Measurements from ENCODE around the gene WNK1. TPM values are rescaled to one million over a fixed set of nuclear protein-coding genes. Genes with fewer than 3 reads are reported as not detected.

Gene WNK1
- total RNA-seq, 4 donors from 2014 or later, result 109 to 245 (median 135) TPM

DNA sequence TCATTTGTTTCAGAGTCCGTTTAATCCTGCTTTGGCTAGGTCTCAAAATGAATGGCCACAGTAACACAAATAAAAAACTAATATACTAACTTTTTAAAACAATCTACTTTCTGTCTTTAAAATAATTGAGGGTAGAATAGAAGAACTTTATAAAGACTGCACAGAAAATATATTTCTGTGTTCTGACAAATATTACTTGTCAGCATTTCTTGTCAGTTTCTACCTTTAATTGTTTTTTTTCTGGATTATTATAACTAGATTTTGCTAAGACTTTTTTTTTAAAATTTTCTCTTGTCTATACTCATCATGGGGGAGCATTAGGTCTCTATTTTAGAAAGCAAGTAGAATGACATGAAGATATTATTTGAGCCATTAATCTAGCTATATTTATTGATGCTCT, 110.9 kb downstream of the WNK1 start:
- Histone ChIP-seq H3K9me3 (no peaks in the 10 kb centered on the region), H3K36me3 (peaks cover 0 to 83% of the 10 kb centered on the region in 2 donors), H3K27me3 (no peaks in the 10 kb centered on the region), H3K4me1 (peaks cover 0 to 4% (median 0%) of the 10 kb centered on the region in 3 donors), H3K27ac (no peak overlapping the region), H3K4me3 (no peak overlapping the region)
- WGBS, 2 donors (ENCODE audit: low coverage in 1 of 2), result 40 to 50% methylated on average over 1 of the region's 1 CpG
- no peak for ATAC-seq
- TF ChIP-seq CTCF (IDR thresholded peaks at IDR 0.05), result no peak
- no peak for TF ChIP-seq POLR2A (IDR thresholded peaks at IDR 0.05)
- no peak for TF ChIP-seq POLR2AphosphoS5 (IDR thresholded peaks at IDR 0.05)
- TF ChIP-seq EP300 (IDR thresholded peaks at IDR 0.05), result no peak

- TF ChIP-seq POLR2A (IDR thresholded peaks at IDR 0.05) (no peak), EP300 (IDR thresholded peaks at IDR 0.05) (no peak), CTCF (IDR thresholded peaks at IDR 0.05) (no peak), POLR2AphosphoS5 (IDR thresholded peaks at IDR 0.05) (no peak)
- WGBS, 2 donors (ENCODE audit: low coverage in 1 of 2), result 96 to 100% methylated on average over 1 of the region's 1 CpG
- no peaks in the 10 kb centered on the region for H3K4me1 ChIP-seq
- H3K4me3 ChIP-seq, result no peak overlapping the region
- no peak for ATAC-seq
- no peak overlapping the region for H3K27ac ChIP-seq
- no peaks in the 10 kb centered on the region for H3K9me3 ChIP-seq
- H3K36me3 ChIP-seq, result peaks cover 0 to 88% of the 10 kb centered on the region in 2 donors
- H3K27me3 ChIP-seq, result no peaks in the 10 kb centered on the region
Observed at GRCh38 chr12:865614-866013, 113.2 kb downstream of the WNK1 start.

GRCh38 chr12:867905-868304, 115.5 kb downstream of the WNK1 start:
- no peak for ATAC-seq
- H3K27ac ChIP-seq, result no peak overlapping the region
- H3K4me1 ChIP-seq, result no peaks in the 10 kb centered on the region
- H3K27me3 ChIP-seq, result no peaks in the 10 kb centered on the region
- H3K36me3 ChIP-seq, result peaks cover 2 to 86% of the 10 kb centered on the region in 2 donors
- TF ChIP-seq EP300 (IDR thresholded peaks at IDR 0.05), result no peak
- 89 to 95% methylated on average over 4 to 5 of the region's 5 CpGs for WGBS, 2 donors (ENCODE audit: low coverage in 1 of 2)
- no peaks in the 10 kb centered on the region for H3K9me3 ChIP-seq
- no peak overlapping the region for H3K4me3 ChIP-seq

- no peak for ATAC-seq
- 60 to 83% methylated on average over 2 to 3 of the region's 3 CpGs for WGBS, 2 donors (ENCODE audit: low coverage in 1 of 2)
- Histone ChIP-seq H3K4me3 (no peak overlapping the region), H3K4me1 (no peaks in the 10 kb centered on the region), H3K27me3 (no peaks in the 10 kb centered on the region), H3K27ac (no peak overlapping the region), H3K9me3 (no peaks in the 10 kb centered on the region), H3K36me3 (peaks cover 2 to 88% of the 10 kb centered on the region in 2 donors)
- TF ChIP-seq POLR2AphosphoS5 (IDR thresholded peaks at IDR 0.05) (no peak), CTCF (IDR thresholded peaks at IDR 0.05) (no peak), POLR2A (IDR thresholded peaks at IDR 0.05) (no peak), EP300 (IDR thresholded peaks at IDR 0.05) (no peak)
Observed at GRCh38 chr12:868722-869121, 116.3 kb downstream of the WNK1 start.

DNA sequence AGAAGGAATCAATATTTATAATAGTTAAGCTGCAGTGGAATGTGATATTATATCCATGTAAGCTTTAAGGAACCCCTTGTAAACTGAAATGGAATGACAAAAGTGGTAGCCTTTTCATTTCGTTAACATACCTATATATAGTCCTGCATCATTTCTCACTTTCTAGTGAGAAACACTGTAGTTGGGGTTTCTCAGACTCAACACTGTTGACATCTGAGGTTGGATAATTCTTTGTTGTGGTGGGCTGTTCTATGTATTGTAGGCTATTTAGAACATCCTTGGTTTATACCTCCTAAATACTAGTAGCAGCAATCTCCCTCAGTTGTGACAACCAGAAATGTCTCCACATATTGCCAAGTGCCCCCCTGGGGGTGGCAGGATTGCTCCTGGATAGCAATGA, 118.0 kb downstream of the WNK1 start:
- 44 to 95% methylated on average over 1 of the region's 1 CpG for WGBS, 2 donors (ENCODE audit: low coverage in 1 of 2)
- H3K9me3 ChIP-seq, result no peaks in the 10 kb centered on the region

More for the DNA sequence above, 118.0 kb downstream of the WNK1 start:
- Histone ChIP-seq H3K4me1 (no peaks in the 10 kb centered on the region), H3K27me3 (no peaks in the 10 kb centered on the region), H3K4me3 (no peak overlapping the region), H3K27ac (no peak overlapping the region), H3K36me3 (peaks cover 2 to 84% of the 10 kb centered on the region in 2 donors)
- no peak for TF ChIP-seq POLR2AphosphoS5 (IDR thresholded peaks at IDR 0.05)
- no peak for TF ChIP-seq EP300 (IDR thresholded peaks at IDR 0.05)
- no peak for TF ChIP-seq CTCF (IDR thresholded peaks at IDR 0.05)
- TF ChIP-seq POLR2A (IDR thresholded peaks at IDR 0.05), result no peak
- no peak for ATAC-seq
